Measurements from ENCODE around the gene PMVK. TPM values are rescaled to one million over a fixed set of nuclear protein-coding genes. Genes with fewer than 3 reads are reported as not detected.
A peak's percentile ranks its signal among the peaks of the same experiment; 100 is the strongest.

The PMVK gene
- 27.1 and 38.2 TPM in 2 replicates for total RNA-seq (2021)
- Bru-seq, nascent RNA, result percentile 55 among the genes with signal in this experiment
- percentile 52 among the genes with signal in this experiment for BruChase-seq, experiment 1, labeled RNA remaining after a 2-hour chase
- percentile 65 among the genes with signal in this experiment for BruChase-seq, experiment 2, labeled RNA remaining after a 6-hour chase
- long read RNA-seq, transcript PMVK-201 (5 exons, 1,280 nt), result major isoform, 74 of 82 reads
- long read RNA-seq, partial matches to known transcripts, result 2 of 82 reads
- long read RNA-seq, other reads (novel, unspliced or antisense), result 6 of 82 reads

- Histone ChIP-seq H3K9me2 (ENCODE audit: insufficient read depth) (no peaks in the 10 kb centered on the region), H3K36me3 (ENCODE audit: low read depth) (no peaks in the 10 kb centered on the region), H3K4me3 (peak within 1 kb of the TSS; percentile 62), H3K4me1 (replicated peaks; ENCODE audit: insufficient read depth) (peaks cover 50% of the 10 kb centered on the region), H3K4me2 (peak within 1 kb of the TSS; percentile 82), H3K9me3 (ENCODE audit: insufficient read depth, low read depth) (no peaks in the 10 kb centered on the region), H3K27ac (peak within 1 kb of the TSS; percentile 93), H2AFZ (peak within 1 kb of the TSS; percentile 95), H4K20me1 (ENCODE audit: insufficient read depth) (no peaks in the 10 kb centered on the region), H3K27me3 (ENCODE audit: insufficient read depth, low read depth) (no peaks in the 10 kb centered on the region), H3K79me2 (ENCODE audit: low read depth) (peaks cover 5% of the 10 kb centered on the region; the same call in 1 of the 2 replicates), H3F3A (ENCODE audit: insufficient read depth, low read depth) (peaks cover 32% of the 10 kb centered on the region; the same call in 1 of the 2 replicates)
- CTCF ChIA-PET, result no interaction called here
- no TSS peak for BruUV-seq (replicated peaks)
- intact Hi-C loops (cut with micrococcal nuclease; ENCODE audit: unreplicated experiment), result loop anchor here (1.0 to 5.0 kb wide), 5 partner anchors 36 to 378 kb away; partner anchors contain the start of gene UBE2Q1
- peak; percentile 87 to 95 for DNase-seq
- TF ChIP-seq CTCF (conservative IDR thresholded peaks at IDR 0.05) (peak; percentile 42; the same call in 1 of the 2 replicates), EZH2 (IDR thresholded peaks at IDR 0.05; ENCODE audit: low read depth) (no peak)
- POLR2A ChIA-PET (ENCODE audit: unreplicated experiment), result interaction anchor here (0.6 to 0.7 kb wide), 8 partner anchors 34 to 1014 kb away, joined by 3 to 26 read pairs (median 6); partner anchors contain the start of gene SHC1
These were observed at the start of gene PMVK for GRCh38 chr1:154936555-154937084. Gene PMVK, minus strand, starts transcription at chr1:154936719. Its CDS starts 34 bp downstream, at chr1:154936685.

- H3F3A ChIP-seq (ENCODE audit: insufficient read depth, low read depth), result peaks cover 50% of the 10 kb centered on the region
- no peaks in the 10 kb centered on the region for H4K20me1 ChIP-seq (ENCODE audit: insufficient read depth)
- H3K36me3 ChIP-seq (ENCODE audit: low read depth), result peaks cover 26% of the 10 kb centered on the region
- H3K27ac ChIP-seq, result no peak overlapping the region
- no peak for DNase-seq
- H3K4me2 ChIP-seq, result peak overlapping the region; percentile 93
- H3K4me3 ChIP-seq, result peak overlapping the region; percentile 72
- H2AFZ ChIP-seq, result peak overlapping the region; percentile 81; the same call in 1 of the 2 replicates
- peaks cover 32% of the 10 kb centered on the region for H3K4me1 ChIP-seq (replicated peaks; ENCODE audit: insufficient read depth)
- peaks cover 66% of the 10 kb centered on the region for H3K79me2 ChIP-seq (ENCODE audit: low read depth)
- CTCF ChIA-PET, result interaction anchor here (0.7 to 0.8 kb wide), 2 partner anchors 10 to 33 kb away, joined by 5 to 7 read pairs; no protein-coding TSS in a partner anchor
- no peaks in the 10 kb centered on the region for H3K27me3 ChIP-seq (ENCODE audit: insufficient read depth, low read depth)
- no peaks in the 10 kb centered on the region for H3K9me3 ChIP-seq (ENCODE audit: insufficient read depth, low read depth)
- BruUV-seq (replicated peaks), result TSS peak; percentile 30
- no peaks in the 10 kb centered on the region for H3K9me2 ChIP-seq (ENCODE audit: insufficient read depth)
- intact Hi-C loops (cut with micrococcal nuclease; ENCODE audit: unreplicated experiment), result no loop called here
- POLR2A ChIA-PET (ENCODE audit: unreplicated experiment), result interaction anchor here (0.6 to 1.1 kb wide), 3 partner anchors 10 to 33 kb away, joined by 4 to 6 read pairs (median 5); no protein-coding TSS in a partner anchor
- no peak; the same call in 1 of the 2 replicates for TF ChIP-seq CTCF (conservative IDR thresholded peaks at IDR 0.05)
- no peak for TF ChIP-seq EZH2 (IDR thresholded peaks at IDR 0.05; ENCODE audit: low read depth)
These were observed 47.4 kb upstream of the PMVK start for GRCh38 chr1:154983776-154984466.

Data from PC-9 (cell line).